SJSA1 (cell line): ENCODE data around the gene CYP4V2. TPM values are rescaled to one million over a fixed set of nuclear protein-coding genes. Genes with fewer than 3 reads are reported as not detected.

Source experiments
- DNase-seq, 2 experiments: peaks; one replicate each; pipeline ENCODE4 v3.0.0-alpha.2; 2015 to 2020; ENCODE audit warnings: low spot score in 2 of 2, low read depth in 1 of 2
- H3K27ac ChIP-seq: fragments of 250-450 bp; sonication (Bioruptor Pico); 2 replicates; pipeline ENCODE4 v1.5.1; 2020; ENCODE audit warnings: mild to moderate bottlenecking, moderate library complexity
- H3K27me3 ChIP-seq: fragments of 250-450 bp; sonication (Bioruptor Pico); replicated peaks from 2 replicates; pipeline ENCODE4 v1.5.1; 2020; ENCODE audit warnings: mild to moderate bottlenecking, moderate library complexity
- H3K36me3 ChIP-seq: fragments of 250-450 bp; sonication (Bioruptor Pico); 2 replicates; pipeline ENCODE4 v1.5.1; 2020; ENCODE audit warnings: mild to moderate bottlenecking
- H3K4me1 ChIP-seq: fragments of 250-450 bp; sonication (Bioruptor Pico); replicated peaks from 2 replicates; pipeline ENCODE4 v1.6.1; 2021; ENCODE audit warnings: mild to moderate bottlenecking
- H3K4me3 ChIP-seq: fragments of 250-450 bp; sonication (Bioruptor Pico); 2 replicates; pipeline ENCODE4 v1.5.1; 2020; ENCODE audit warnings: mild to moderate bottlenecking
- H3K9me3 ChIP-seq: fragments of 250-450 bp; sonication (Bioruptor Pico); replicated peaks from 2 replicates; pipeline ENCODE4 v1.5.1; 2020; ENCODE audit warnings: mild to moderate bottlenecking
- total RNA-seq: library from RNA; depleted of rRNA; stranded (reverse); fragments of >200 nt; shearing (Covaris generic); gene quantifications from 2 replicates; pipeline ENCODE4 v1.2.3, GENCODE V29; 2014; rRNA removed

CYP4V2 gene
- total RNA-seq, 1 experiment from 2014 or later, result 3.2 TPM

DNA sequence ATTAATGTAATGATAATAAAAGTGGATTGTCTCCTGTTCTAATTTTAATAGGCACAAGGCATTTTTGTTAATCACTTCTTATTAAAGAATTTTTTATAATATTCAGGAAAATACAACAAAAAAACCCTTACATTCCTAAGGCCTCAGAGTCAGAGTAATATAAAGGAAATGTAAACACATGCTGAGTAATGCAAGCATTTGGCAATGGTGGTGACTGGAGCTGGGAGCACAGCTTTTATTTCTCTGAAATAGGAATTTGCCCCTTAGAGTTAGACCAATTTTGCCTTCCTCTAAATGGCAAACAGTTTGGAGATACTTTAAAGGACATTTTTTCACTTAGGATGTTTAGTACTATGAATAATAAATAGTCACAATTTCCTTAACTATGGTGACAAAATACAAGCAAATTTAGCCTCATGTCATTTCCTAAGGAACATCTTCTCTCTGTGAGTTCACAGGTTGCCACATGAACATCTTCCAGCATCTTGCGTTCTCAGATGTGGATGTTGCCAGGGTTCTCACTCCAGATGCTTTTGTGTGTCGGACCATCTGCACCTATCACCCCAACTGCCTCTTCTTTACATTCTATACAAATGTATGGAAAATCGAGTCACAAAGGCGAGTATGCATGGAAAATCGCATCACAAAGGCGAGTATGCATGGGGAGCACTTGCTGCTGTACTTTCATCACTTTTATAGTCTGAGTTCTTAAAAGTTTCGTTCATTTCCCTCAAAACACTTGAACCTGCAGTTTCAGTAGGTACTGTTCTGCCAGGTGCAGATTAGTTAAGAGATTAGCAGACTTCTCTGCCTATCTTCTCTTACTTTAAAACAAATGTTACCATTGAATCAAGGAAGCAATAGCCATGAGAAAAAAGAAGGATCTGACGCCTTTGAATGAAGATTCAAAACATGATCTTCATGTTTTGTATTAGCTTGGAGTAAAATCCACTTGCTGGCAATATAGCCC, 58.7 kb downstream of the CYP4V2 start:
- H3K4me1 ChIP-seq, result no peaks in the 10 kb centered on the region
- no peaks in the 10 kb centered on the region for H3K27me3 ChIP-seq
- no peak overlapping the region for H3K27ac ChIP-seq
- H3K4me3 ChIP-seq, result no peak overlapping the region
- no peak for DNase-seq
- H3K9me3 ChIP-seq, result no peaks in the 10 kb centered on the region
- no peaks in the 10 kb centered on the region for H3K36me3 ChIP-seq

DNA sequence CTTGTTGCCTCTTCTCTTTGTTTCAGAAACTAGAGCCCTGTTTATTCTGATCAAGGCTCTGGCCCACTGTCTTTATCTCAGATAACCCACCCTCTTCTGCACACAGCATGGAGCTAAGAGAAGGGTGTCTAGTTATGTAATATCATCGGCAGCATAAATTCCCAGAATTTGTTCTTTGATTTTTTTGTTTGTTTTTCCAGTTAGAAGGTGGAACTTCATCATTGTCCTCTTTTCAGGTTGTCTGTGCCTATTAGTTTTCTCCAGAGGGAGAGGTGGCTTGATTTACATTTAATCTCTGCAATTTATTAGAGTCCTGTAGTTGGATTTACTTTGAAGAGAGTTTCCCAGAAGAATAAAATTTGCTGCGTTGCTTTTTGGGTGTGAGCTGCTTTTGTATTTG, 59.4 kb downstream of the CYP4V2 start:
- no peak for DNase-seq
- Histone ChIP-seq H3K4me3 (no peak overlapping the region), H3K27ac (no peak overlapping the region), H3K36me3 (no peaks in the 10 kb centered on the region), H3K4me1 (no peaks in the 10 kb centered on the region), H3K9me3 (no peaks in the 10 kb centered on the region), H3K27me3 (no peaks in the 10 kb centered on the region)

DNA sequence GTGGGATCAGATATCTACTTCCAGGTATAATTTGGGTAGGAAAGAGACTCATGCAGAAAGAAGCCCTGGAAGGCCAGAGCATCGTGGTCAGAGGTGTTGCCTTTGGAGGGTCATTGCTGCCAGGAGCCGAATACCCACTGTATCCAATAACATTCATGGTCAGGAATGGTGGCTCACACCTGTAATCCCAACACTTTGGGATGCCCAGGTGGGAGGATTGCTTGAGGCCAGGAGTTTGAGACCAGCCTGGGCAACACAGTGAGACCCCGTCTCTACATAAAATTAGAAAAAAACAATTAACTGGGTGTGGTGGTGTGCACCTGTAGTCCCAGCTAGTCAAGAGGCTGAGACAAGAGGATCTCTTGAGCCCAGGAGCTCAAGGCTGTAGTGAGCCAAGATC, 63.8 kb downstream of the CYP4V2 start:
- no peaks in the 10 kb centered on the region for H3K4me1 ChIP-seq
- no peaks in the 10 kb centered on the region for H3K36me3 ChIP-seq
- H3K27me3 ChIP-seq, result no peaks in the 10 kb centered on the region
- no peak overlapping the region for H3K4me3 ChIP-seq
- no peak overlapping the region for H3K27ac ChIP-seq
- no peak for DNase-seq
- H3K9me3 ChIP-seq, result no peaks in the 10 kb centered on the region

DNA sequence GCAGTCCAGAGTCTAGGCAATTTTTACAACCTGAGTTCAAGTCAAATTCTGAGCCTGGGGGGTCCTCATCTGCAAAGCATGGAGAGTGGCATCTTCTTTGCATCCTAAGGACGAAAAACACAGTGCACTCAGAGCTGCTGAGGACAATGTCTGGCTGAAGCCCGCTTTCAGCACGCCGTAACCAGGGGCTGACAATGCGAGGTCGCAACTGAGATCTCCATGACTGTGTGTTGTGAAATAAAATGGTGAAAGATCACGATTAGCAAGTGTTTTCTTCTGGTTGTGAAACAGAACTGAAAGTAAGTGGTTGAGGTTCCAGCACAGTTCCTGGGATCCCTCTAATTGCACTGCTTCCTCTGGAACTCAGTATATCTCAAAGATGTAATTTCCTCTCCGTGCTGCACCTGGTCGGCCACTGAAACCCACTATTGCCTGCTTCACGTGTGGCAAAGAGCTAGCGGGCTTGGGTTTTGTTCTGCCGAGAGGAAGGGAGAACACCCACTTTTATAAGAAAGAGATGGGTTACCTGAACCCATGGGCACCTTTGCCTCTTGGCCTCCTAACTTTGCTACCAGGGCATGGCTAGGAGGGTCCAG, 66.9 kb downstream of the CYP4V2 start:
- Histone ChIP-seq H3K9me3 (no peaks in the 10 kb centered on the region), H3K36me3 (no peaks in the 10 kb centered on the region), H3K4me3 (no peak overlapping the region), H3K4me1 (no peaks in the 10 kb centered on the region), H3K27ac (no peak overlapping the region), H3K27me3 (no peaks in the 10 kb centered on the region)
- no peak for DNase-seq

DNA sequence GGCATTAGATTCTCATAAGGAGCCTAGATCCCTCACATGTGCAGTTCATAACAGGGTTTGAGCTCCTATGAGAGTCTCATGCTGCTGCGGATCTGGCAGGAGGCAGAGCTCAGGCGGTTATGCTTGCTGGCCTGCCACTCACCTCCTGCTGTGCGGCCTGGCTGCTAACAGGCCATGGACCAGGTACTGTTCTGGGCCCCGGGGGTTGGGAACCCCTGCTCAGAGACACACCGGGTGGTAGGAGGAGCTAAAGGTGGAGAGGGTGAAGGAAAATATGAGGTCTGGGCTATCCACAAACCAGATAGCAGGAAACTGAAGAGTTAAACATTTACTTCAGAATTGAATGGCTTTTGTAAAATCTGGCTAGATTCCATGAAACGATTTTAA, 68.7 kb downstream of the CYP4V2 start:
- Histone ChIP-seq H3K4me3 (no peak overlapping the region), H3K4me1 (no peaks in the 10 kb centered on the region), H3K36me3 (no peaks in the 10 kb centered on the region), H3K27ac (no peak overlapping the region), H3K9me3 (no peaks in the 10 kb centered on the region), H3K27me3 (no peaks in the 10 kb centered on the region)
- no peak for DNase-seq

Other genes starting within 250 kb of the CYP4V2 start
- gene TLR3, start 122.4 kb upstream of the CYP4V2 start, total RNA-seq, result 1.6 and 3.4 TPM in 2 replicates
- 0.42 TPM in 1 of 2 replicates, not detected in the other for gene FAM149A, start 86.9 kb upstream of the CYP4V2 start, total RNA-seq
- gene KLKB1, start 35.9 kb downstream of the CYP4V2 start, total RNA-seq, result not detected in 2 replicates
- gene F11, start 74.6 kb downstream of the CYP4V2 start, total RNA-seq, result not detected in 2 replicates